Muscle layer of duodenum (tissue), 2 donors: ENCODE results near the gene PPIL6.
A peak's percentile ranks its signal among the peaks of the same experiment; 100 is the strongest.

Experiments
- H3K27ac ChIP-seq: one replicate; pipeline ENCODE4 v1.7.0; 2013; ENCODE audit warnings: mild to moderate bottlenecking, low read length
- H3K27me3 ChIP-seq: one replicate; pipeline ENCODE4 v1.7.0; 2013; ENCODE audit warnings: low read depth, mild to moderate bottlenecking, control low read depth, low read length
- H3K36me3 ChIP-seq, 2 donors: one replicate each; pipeline ENCODE4 v1.7.0; 2013; ENCODE audit warnings: low read length in 2 of 2, control low read depth in 1 of 2, mild to moderate bottlenecking in 1 of 2; ENCODE audit not compliant: insufficient read depth in 2 of 2, control insufficient read depth in 1 of 2
- H3K4me1 ChIP-seq, 2 donors: one replicate each; pipeline ENCODE4 v1.7.0; 2013; ENCODE audit warnings: low read length in 2 of 2, mild to moderate bottlenecking in 2 of 2, control low read depth in 1 of 2, moderate library complexity in 1 of 2; ENCODE audit not compliant: insufficient read depth in 2 of 2, control insufficient read depth in 1 of 2
- H3K4me3 ChIP-seq, 2 donors: one replicate each; pipeline ENCODE4 v1.7.0; 2013; ENCODE audit warnings: low read length in 2 of 2, low read depth in 1 of 2, mild to moderate bottlenecking in 1 of 2
- H3K9me3 ChIP-seq, 2 donors: one replicate each; pipeline ENCODE4 v1.7.0; 2013; ENCODE audit warnings: low read length in 2 of 2, control low read depth in 1 of 2, mild to moderate bottlenecking in 1 of 2; ENCODE audit not compliant: control insufficient read depth in 1 of 2
- donor health status: healthy.

Gene PPIL6

DNA sequence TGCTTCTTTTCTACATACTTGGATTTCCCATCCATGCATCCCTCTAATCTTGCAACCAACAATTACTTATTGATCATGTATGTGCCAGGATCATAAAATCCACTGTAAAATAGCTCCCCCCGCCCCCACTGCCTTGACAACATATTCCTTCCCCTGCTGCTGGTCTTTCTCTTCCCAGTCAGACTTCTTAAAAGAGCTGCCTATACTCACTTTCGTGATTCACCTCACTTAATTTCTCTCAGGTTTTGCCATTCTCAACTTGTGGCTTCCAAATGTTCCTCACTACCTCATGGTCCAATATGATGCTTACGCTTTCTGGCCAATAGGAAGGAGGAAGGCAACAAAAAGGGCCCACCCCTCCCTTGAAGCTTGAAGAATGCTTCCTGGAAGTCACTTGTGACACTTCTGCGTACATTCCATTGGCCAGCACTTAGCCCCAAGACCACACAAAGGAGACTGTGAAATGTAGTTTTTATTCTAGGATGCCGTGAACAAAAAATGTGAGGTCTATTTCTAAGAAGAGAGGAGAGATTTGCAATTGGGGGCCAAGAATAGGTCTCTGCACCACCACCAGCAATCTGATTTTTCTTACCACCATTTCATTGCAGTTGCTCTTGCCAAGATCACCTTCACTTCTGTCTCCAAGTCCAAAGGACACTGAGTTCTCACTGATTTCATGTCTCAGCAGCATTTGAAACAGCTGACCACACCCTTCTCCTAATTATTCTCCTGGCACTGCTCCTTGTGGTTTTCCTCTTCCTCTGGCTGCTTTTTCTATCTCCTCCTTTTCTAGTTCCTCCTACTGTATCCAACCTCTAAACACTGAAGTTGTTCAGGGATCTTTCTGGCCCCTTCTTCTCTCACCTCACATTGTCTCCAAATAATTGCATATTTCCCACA, 88.9 kb downstream of the PPIL6 start:
- Histone ChIP-seq H3K36me3 (peaks cover 5 to 8% of the 10 kb centered on the region in 2 donors), H3K4me1 (peaks cover 9 to 21% of the 10 kb centered on the region in 2 donors), H3K27me3 (no peaks in the 10 kb centered on the region), H3K4me3 (no peak overlapping the region), H3K9me3 (no peaks in the 10 kb centered on the region), H3K27ac (no peak overlapping the region)

DNA sequence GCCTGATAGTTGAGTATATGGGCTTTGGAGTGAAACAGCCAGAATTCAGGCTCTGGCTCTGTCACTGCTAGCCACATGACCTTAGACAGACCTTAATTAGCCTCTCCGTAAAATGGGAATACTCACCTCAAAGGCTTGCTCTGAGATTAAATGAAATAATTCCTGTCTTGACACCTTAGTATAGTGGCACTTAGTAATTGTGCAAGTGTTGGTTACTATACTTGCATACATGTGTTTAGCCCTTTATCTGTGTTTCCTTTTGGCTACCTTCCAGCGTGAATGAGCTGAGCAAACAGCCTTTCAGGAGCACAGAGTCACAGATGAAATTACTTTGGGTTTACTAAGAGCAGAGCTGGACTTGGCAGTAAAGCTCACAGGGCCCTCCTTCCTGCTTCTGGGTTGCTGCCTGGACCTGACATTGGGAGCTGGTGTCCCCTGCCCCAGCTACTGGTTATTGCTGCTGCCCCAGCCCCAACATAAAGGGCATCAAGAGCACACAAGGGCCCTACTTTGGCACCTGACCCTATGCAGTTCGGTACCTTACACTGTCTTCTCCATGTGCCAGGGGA, 90.9 kb downstream of the PPIL6 start:
- Histone ChIP-seq H3K36me3 (no peaks in the 10 kb centered on the region), H3K4me1 (peaks cover 9 to 21% of the 10 kb centered on the region in 2 donors), H3K9me3 (no peaks in the 10 kb centered on the region), H3K27me3 (no peaks in the 10 kb centered on the region), H3K4me3 (no peak overlapping the region), H3K27ac (peak overlapping the region; percentile 68)

DNA sequence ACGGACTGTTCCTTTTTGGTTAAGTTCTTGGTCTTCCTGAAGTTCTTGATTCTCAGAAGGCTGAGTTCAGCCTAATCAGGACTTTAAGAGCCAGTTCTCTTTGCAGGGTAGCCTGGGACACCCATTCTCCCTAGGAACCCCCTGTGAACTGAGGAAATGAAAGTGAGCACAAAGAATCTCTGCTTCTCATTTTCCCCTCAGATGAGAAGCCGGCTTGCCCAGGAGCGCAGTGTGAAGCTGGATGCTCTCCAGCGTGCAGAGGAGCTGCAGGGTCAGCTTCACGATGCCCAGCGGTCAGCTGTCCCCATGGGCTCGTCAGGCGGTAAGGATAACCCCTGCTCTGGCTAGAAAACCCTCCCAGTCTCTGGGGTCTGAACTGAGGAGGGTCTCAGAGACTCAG, 92.2 kb downstream of the PPIL6 start:
- Histone ChIP-seq H3K4me1 (peaks cover 9 to 21% of the 10 kb centered on the region in 2 donors), H3K9me3 (no peaks in the 10 kb centered on the region), H3K36me3 (no peaks in the 10 kb centered on the region), H3K4me3 (no peak overlapping the region), H3K27ac (no peak overlapping the region), H3K27me3 (no peaks in the 10 kb centered on the region)

DNA sequence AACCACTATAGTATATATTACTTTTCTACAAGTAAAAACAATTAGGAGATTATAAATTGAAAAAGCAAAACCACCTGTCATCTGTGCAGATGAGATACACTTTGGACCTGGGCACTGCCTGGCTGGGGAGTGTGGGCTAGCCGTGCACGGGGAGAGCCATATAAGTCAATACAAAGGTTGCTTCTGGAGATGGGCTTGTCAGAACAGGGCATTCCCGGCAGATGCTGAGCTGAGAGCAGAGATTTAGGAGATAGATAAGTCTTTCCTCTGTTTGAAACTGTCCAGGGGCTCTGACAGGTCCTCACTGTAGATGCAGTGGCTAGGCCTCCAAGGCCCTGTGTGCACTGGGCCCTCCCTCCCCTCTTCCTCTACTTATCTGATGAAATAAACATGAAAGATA, 92.6 kb downstream of the PPIL6 start:
- no peaks in the 10 kb centered on the region for H3K27me3 ChIP-seq
- H3K4me1 ChIP-seq = peaks cover 9 to 21% of the 10 kb centered on the region in 2 donors
- H3K36me3 ChIP-seq = no peaks in the 10 kb centered on the region
- H3K27ac ChIP-seq = no peak overlapping the region
- H3K4me3 ChIP-seq = no peak overlapping the region
- no peaks in the 10 kb centered on the region for H3K9me3 ChIP-seq

DNA sequence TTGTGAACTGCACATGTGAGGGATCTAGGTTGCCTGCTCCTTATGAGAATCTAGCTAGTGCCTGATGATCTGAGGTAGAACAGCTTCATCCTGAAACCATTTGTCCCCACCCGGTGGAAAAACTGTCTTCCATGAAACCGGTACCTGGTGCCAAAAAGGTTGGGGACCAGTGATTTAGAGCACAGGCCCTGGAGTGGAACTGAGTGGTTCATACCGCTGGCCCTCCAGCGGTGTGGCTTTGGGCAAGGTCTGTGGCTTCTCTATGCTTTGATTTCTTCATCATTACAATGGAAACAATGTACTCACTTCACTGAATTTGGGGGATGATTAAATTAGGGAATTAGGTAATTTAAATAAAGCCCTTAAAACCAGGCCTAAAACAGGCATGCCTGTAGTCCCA, 94.4 kb downstream of the PPIL6 start:
- Histone ChIP-seq H3K4me3 (no peak overlapping the region), H3K36me3 (no peaks in the 10 kb centered on the region), H3K9me3 (no peaks in the 10 kb centered on the region), H3K4me1 (peaks cover 9 to 12% of the 10 kb centered on the region in 2 donors), H3K27ac (no peak overlapping the region), H3K27me3 (no peaks in the 10 kb centered on the region)

DNA sequence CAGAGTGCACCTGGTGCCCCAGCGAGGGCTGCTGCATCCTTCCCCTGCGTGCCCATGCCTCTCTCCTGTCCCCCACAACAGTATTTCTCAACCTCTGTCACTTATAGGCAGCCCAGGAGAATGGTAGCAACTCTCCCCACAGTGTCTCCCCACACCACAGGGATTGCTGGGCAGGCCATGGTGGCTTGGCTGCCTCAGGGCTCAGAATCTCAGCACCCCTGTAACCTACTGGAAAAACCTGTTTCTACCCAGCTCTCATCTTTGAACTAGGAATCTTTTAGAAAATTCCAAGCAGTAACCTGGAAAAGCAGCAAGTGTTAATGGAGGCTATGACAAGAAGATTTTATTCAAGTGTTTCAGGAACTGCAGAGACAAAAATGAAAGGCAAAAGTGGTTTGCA, 96.2 kb downstream of the PPIL6 start:
- Histone ChIP-seq H3K36me3 (no peaks in the 10 kb centered on the region), H3K4me3 (no peak overlapping the region), H3K4me1 (peaks cover under 1 to 4% of the 10 kb centered on the region in 2 donors), H3K27ac (no peak overlapping the region), H3K27me3 (no peaks in the 10 kb centered on the region), H3K9me3 (no peaks in the 10 kb centered on the region)

DNA sequence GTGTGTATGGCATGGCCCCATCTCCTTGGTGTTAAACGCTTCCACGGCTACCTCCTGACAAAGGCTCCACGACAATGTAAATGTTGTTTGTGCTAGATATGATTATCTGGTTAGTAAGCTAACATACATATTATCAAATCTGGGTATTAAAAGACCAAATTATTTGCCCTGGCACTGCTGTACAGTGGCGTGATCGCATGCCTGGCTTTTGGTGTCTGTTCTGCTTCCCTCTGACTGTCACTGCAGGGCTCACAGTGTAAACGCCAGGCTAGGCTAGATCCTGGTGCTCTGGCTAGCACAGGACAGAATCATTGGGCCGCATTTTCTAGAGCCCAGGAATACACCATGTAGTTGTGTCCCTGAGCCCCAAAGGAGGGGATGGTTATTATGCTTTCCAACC, 96.9 kb downstream of the PPIL6 start:
- no peaks in the 10 kb centered on the region for H3K27me3 ChIP-seq
- peaks cover 0 to 3% of the 10 kb centered on the region in 2 donors for H3K4me1 ChIP-seq
- no peaks in the 10 kb centered on the region for H3K36me3 ChIP-seq
- no peaks in the 10 kb centered on the region for H3K9me3 ChIP-seq
- H3K27ac ChIP-seq = no peak overlapping the region
- no peak overlapping the region for H3K4me3 ChIP-seq

DNA sequence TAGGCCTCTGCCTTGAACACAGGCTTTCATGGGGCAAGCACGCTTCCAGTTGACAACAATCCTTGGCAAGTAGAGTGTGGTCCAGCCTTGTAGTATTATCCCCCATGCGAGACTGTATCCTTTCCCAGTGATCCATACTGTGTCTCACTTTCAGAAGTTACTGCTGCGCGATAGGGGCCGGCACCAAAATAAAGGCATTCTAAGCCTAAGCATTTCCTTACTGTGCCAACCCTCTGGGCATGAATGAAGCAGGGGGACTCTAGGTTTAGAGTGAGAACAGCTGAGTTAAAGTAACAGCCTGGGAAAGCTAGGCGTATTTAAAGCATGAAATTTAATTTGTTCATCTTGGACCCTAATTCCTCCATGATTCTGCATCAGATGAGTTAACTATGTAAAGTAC, 97.5 kb downstream of the PPIL6 start:
- no peaks in the 10 kb centered on the region for H3K9me3 ChIP-seq
- no peak overlapping the region for H3K27ac ChIP-seq
- no peak overlapping the region for H3K4me3 ChIP-seq

DNA sequence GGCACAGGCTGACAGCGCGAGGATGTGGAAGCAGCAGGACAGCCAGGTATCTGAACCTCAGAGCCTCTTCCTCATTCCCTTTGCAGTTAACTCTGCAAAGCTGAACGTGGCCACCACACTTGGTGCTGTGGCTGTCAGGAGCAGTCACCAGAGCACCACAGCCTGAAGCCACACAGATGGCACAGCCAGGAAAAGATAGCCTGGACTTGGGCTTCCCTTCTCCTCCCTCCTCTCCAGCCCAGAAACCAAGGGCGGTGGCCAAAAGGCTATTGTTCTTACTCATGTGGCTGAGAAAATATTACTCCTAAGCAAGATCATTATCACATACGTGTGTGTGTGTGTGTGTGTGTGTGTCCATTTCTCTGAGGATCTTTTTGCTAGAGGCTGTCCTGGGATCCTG, 97.9 kb downstream of the PPIL6 start:
- H3K4me3 ChIP-seq = no peak overlapping the region
- H3K4me1 ChIP-seq = no peaks in the 10 kb centered on the region
- no peaks in the 10 kb centered on the region for H3K27me3 ChIP-seq
- H3K36me3 ChIP-seq = no peaks in the 10 kb centered on the region
- no peaks in the 10 kb centered on the region for H3K9me3 ChIP-seq
- no peak overlapping the region for H3K27ac ChIP-seq

More for the DNA sequence above, 97.5 kb downstream of the PPIL6 start:
- Histone ChIP-seq H3K27me3 (no peaks in the 10 kb centered on the region), H3K4me1 (no peaks in the 10 kb centered on the region), H3K36me3 (no peaks in the 10 kb centered on the region)

DNA sequence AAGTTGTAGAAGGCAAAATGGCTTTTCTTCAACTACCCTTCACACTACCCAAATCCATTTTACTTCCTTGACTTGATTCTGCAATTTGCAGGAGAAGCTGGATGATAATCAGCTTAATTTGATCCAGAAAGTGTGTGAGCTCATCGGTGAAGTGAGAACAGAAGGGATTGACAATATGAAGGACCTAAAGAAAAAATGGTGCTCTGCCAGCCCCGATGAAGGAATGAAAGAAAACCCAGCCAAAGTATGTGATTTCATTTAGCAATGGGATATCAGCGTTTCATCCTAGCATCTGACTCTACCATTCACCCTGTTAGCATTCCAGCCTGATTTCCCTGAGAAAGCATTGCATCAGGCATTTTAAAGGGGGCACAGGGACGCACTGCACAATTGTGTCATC, 99.6 kb downstream of the PPIL6 start:
- Histone ChIP-seq H3K9me3 (no peaks in the 10 kb centered on the region), H3K27ac (no peak overlapping the region), H3K27me3 (no peaks in the 10 kb centered on the region), H3K36me3 (no peaks in the 10 kb centered on the region), H3K4me1 (no peaks in the 10 kb centered on the region), H3K4me3 (no peak overlapping the region)
